GM23338 (cell line): ENCODE results near the gene OR1K1. TPM values are rescaled to one million over a fixed set of nuclear protein-coding genes. Genes with fewer than 3 reads are reported as not detected.

Experiments used
- ATAC-seq: fragments of 200-7000 bp; cut with Tn5 transposase; 3 replicates; pipeline ENCODE4 v1.9.1; 2020
- DNase-seq: peaks from one replicate; pipeline ENCODE4 v3.0.0-alpha.2; 2015; ENCODE audit warnings: low spot score
- H2AFZ ChIP-seq: fragments of 200-600 bp; sonication (generic); 2 replicates; pipeline ENCODE4 v1.8.0; 2016; ENCODE audit warnings: antibody characterized with exemption, mild to moderate bottlenecking, moderate library complexity
- H3F3A ChIP-seq: fragments of 200-600 bp; sonication (generic); replicated peaks from 2 replicates; pipeline ENCODE4 v1.8.0; 2017; ENCODE audit warnings: antibody characterized with exemption, mixed run types, low read depth
- H3K27ac ChIP-seq: fragments of 200-600 bp; sonication (generic); 2 replicates; pipeline ENCODE4 v1.6.1; 2016; ENCODE audit warnings: low read depth
- H3K27me3 ChIP-seq: fragments of 200-600 bp; sonication (generic); 2 replicates; pipeline ENCODE4 v1.8.0; 2016; ENCODE audit warnings: mild to moderate bottlenecking, mixed run types, moderate library complexity; ENCODE audit not compliant: insufficient read depth
- H3K36me3 ChIP-seq: fragments of 200-600 bp; sonication (generic); 2 replicates; pipeline ENCODE4 v1.8.0; 2016; ENCODE audit warnings: mild to moderate bottlenecking; ENCODE audit not compliant: insufficient read depth
- H3K4me1 ChIP-seq: fragments of 200-600 bp; sonication (generic); 2 replicates; pipeline ENCODE4 v1.8.0; 2016; ENCODE audit warnings: mild to moderate bottlenecking, moderate library complexity; ENCODE audit not compliant: insufficient read depth
- H3K4me2 ChIP-seq: fragments of 200-600 bp; sonication (generic); 2 replicates; pipeline ENCODE4 v1.7.1; 2017; ENCODE audit warnings: mixed run types
- H3K4me3 ChIP-seq: fragments of 200-600 bp; sonication (generic); 2 replicates; pipeline ENCODE4 v1.6.1; 2016; ENCODE audit warnings: mixed run types
- H3K79me2 ChIP-seq: fragments of 200-600 bp; sonication (generic); replicated peaks from 2 replicates; pipeline ENCODE4 v1.8.0; 2017; ENCODE audit warnings: mild to moderate bottlenecking; ENCODE audit not compliant: insufficient read depth
- H3K9me2 ChIP-seq: fragments of 200-600 bp; sonication (generic); 2 replicates; pipeline ENCODE4 v1.8.0; 2017; ENCODE audit not compliant: insufficient read depth
- H4K20me1 ChIP-seq: fragments of 200-600 bp; sonication (generic); replicated peaks from 2 replicates; pipeline ENCODE4 v1.8.0; 2017; ENCODE audit warnings: mild to moderate bottlenecking; ENCODE audit not compliant: insufficient read depth
- H3K27ac Mint-ChIP-seq: 2 replicates; pipeline ENCODE4 v1.8.0; 2020; ENCODE audit warnings: inconsistent platforms, mild to moderate bottlenecking, moderate library complexity, mixed read lengths
- H3K27me3 Mint-ChIP-seq: 3 replicates; pipeline ENCODE4 v1.8.0; 2022; ENCODE audit warnings: low read depth, mild to moderate bottlenecking, moderate library complexity, mixed read lengths, inconsistent platforms; ENCODE audit not compliant: insufficient read depth, poor library complexity
- H3K36me3 Mint-ChIP-seq: 3 replicates; pipeline ENCODE4 v1.8.0; 2021; ENCODE audit warnings: low read depth, mild to moderate bottlenecking, inconsistent platforms, moderate library complexity, mixed read lengths
- H3K4me1 Mint-ChIP-seq: 3 replicates; pipeline ENCODE4 v1.8.0; 2020; ENCODE audit warnings: mild to moderate bottlenecking, inconsistent platforms, mixed read lengths
- H3K4me3 Mint-ChIP-seq: 3 replicates; pipeline ENCODE4 v1.8.0; 2021; ENCODE audit warnings: moderate library complexity, mild to moderate bottlenecking, inconsistent platforms, mixed read lengths
- H3K9me3 Mint-ChIP-seq: 3 replicates; pipeline ENCODE4 v1.8.0; 2020; ENCODE audit warnings: moderate library complexity, mild to moderate bottlenecking, inconsistent platforms, mixed read lengths
- CREB1 ChIP-seq: fragments of 250-450 bp; sonication (Bioruptor Pico); IDR thresholded peaks from 2 replicates; pipeline ENCODE4 v1.5.0; 2020; ENCODE audit warnings: low read depth, mild to moderate bottlenecking, moderate library complexity
- EZH2 ChIP-seq: fragments of 200-600 bp; sonication (generic); IDR thresholded peaks from one replicate; pipeline ENCODE4 v1.8.0; 2017; ENCODE audit warnings: antibody characterized with exemption, mild to moderate bottlenecking, low read depth; ENCODE audit not compliant: unreplicated experiment
- EZH2phosphoT487 ChIP-seq: fragments of 200-600 bp; sonication (generic); IDR thresholded peaks from one replicate; pipeline ENCODE4 v1.8.1; 2018; ENCODE audit warnings: antibody characterized with exemption; ENCODE audit not compliant: unreplicated experiment
- JUNB ChIP-seq: IDR thresholded peaks from one replicate; pipeline ENCODE4 v1.6.1; 2016; ENCODE audit warnings: antibody characterized with exemption; ENCODE audit not compliant: unreplicated experiment
- NANOG ChIP-seq: IDR thresholded peaks from 2 replicates; pipeline ENCODE4 v1.6.1; 2016; ENCODE audit warnings: antibody characterized with exemption, borderline replicate concordance
- POLR2AphosphoS5 ChIP-seq: IDR thresholded peaks from 2 replicates; pipeline ENCODE4 v1.6.1; 2016; ENCODE audit warnings: antibody characterized with exemption, low read depth
- STAT1 ChIP-seq: IDR thresholded peaks from one replicate; pipeline ENCODE4 v1.6.1; 2016; ENCODE audit warnings: antibody characterized with exemption; ENCODE audit not compliant: unreplicated experiment
- ZNF114 ChIP-seq: fragments of 250-450 bp; sonication (Bioruptor Pico); IDR thresholded peaks from 2 replicates; pipeline ENCODE4 v1.5.0; 2020; ENCODE audit warnings: mild to moderate bottlenecking, moderate library complexity
- ZNF331 ChIP-seq: fragments of 250-450 bp; sonication (Bioruptor Pico); IDR thresholded peaks from 2 replicates; pipeline ENCODE4 v1.5.0; 2020; ENCODE audit warnings: low read depth, mild to moderate bottlenecking, moderate library complexity
- polyA plus RNA-seq: library from polyadenylated mRNA; unstranded; fragments of >200 nt; fragmentation: Nextera tagmentation; extraction: Ambion mirVana; gene quantifications from 2 replicates; pipeline ENCODE4 v1.2.1, GENCODE V29; 2016
- total RNA-seq: library from RNA; depleted of rRNA; stranded (reverse); fragments of >200 nt; shearing (Covaris generic); gene quantifications from 2 replicates; pipeline ENCODE4 v1.2.3, GENCODE V29; 2014
- TF ChIP-seq, protein P1 (sequence below), 2 experiments: fragments of 200-600 bp in 1 of 2; sonication (generic) in 1 of 2; conservative IDR thresholded peaks; 2 replicates each; pipeline versions ENCODE4 v1.5.1 to v1.6.1; 2016 to 2017; ENCODE audit warnings: antibody characterized with exemption in 2 of 2, low read depth in 2 of 2, mild to moderate bottlenecking in 2 of 2, moderate library complexity in 1 of 2
- TF ChIP-seq, protein P2 (sequence below): fragments of 250-450 bp; sonication (Bioruptor Pico); IDR thresholded peaks from 2 replicates; pipeline ENCODE4 v1.5.0; 2020; ENCODE audit warnings: mild to moderate bottlenecking, moderate library complexity
- TF ChIP-seq, protein P3 (sequence below): IDR thresholded peaks from 2 replicates; pipeline ENCODE4 v1.6.1; 2016; ENCODE audit warnings: antibody characterized with exemption
- TF ChIP-seq, protein P4 (sequence below): IDR thresholded peaks from one replicate; pipeline ENCODE4 v1.6.1; 2018; ENCODE audit warnings: antibody characterized with exemption; ENCODE audit not compliant: unreplicated experiment

Gene OR1K1
- total and polyA plus RNA-seq, 2 experiments from 2014 or later = not detected

DNA sequence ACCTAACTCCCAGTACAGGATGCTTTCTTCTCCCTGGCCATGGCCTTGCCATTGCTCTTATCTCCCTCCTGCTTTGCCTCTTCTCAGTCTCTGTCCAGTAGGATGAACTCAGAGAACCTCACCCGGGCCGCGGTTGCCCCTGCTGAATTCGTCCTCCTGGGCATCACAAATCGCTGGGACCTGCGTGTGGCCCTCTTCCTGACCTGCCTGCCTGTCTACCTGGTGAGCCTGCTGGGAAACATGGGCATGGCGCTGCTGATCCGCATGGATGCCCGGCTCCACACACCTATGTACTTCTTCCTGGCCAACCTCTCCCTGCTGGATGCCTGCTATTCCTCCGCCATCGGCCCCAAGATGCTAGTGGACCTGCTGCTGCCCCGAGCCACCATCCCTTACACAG is 11.1 kb upstream of the OR1K1 start, which contains the start of gene OR5C1:
OR5C1 (plus strand) TSS at position 103 of the 400 bp plus-strand sequence; CDS start at position 103, 0 bp downstream.
- H3K27me3 Mint-ChIP-seq = peaks cover 8% of the 10 kb centered on the region

More for the DNA sequence above, 11.1 kb upstream of the OR1K1 start, which contains the start of gene OR5C1:
- Histone ChIP-seq H3K4me2 (no peak within 1 kb of the TSS), H3K36me3 (no peaks in the 10 kb centered on the region), H3K4me3 (no peak within 1 kb of the TSS), H2AFZ (no peak within 1 kb of the TSS), H3K27ac (no peak within 1 kb of the TSS), H3K4me1 (no peaks in the 10 kb centered on the region), H3K27me3 (no peaks in the 10 kb centered on the region), H3K79me2 (no peaks in the 10 kb centered on the region), H3K9me2 (0 out of 2 replicates have a peak, but pooled peaks cover 2% of the 10 kb centered on the region), H3F3A (no peaks in the 10 kb centered on the region), H4K20me1 (no peaks in the 10 kb centered on the region)
- Mint-ChIP-seq H3K4me3 (no peak within 1 kb of the TSS), H3K4me1 (no peaks in the 10 kb centered on the region), H3K36me3 (peaks cover 12% of the 10 kb centered on the region), H3K9me3 (peaks cover 76% of the 10 kb centered on the region), H3K27ac (no peak within 1 kb of the TSS)
- no peak for ATAC-seq
- DNase-seq = no peak
- TF ChIP-seq ZNF331 (CRISPR knock-in tag) (no peak), JUNB (no peak), POLR2AphosphoS5 (no peak), EZH2 (no peak), ZNF114 (no peak), STAT1 (no peak), CREB1 (CRISPR knock-in tag) (no peak), EZH2phosphoT487 (no peak), NANOG (no peak)
- TF ChIP-seq, protein P1, sequence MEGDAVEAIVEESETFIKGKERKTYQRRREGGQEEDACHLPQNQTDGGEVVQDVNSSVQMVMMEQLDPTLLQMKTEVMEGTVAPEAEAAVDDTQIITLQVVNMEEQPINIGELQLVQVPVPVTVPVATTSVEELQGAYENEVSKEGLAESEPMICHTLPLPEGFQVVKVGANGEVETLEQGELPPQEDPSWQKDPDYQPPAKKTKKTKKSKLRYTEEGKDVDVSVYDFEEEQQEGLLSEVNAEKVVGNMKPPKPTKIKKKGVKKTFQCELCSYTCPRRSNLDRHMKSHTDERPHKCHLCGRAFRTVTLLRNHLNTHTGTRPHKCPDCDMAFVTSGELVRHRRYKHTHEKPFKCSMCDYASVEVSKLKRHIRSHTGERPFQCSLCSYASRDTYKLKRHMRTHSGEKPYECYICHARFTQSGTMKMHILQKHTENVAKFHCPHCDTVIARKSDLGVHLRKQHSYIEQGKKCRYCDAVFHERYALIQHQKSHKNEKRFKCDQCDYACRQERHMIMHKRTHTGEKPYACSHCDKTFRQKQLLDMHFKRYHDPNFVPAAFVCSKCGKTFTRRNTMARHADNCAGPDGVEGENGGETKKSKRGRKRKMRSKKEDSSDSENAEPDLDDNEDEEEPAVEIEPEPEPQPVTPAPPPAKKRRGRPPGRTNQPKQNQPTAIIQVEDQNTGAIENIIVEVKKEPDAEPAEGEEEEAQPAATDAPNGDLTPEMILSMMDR (conservative IDR thresholded peaks at IDR 0.05; ENCODE audit: low read depth in 2 of 2) = no peak
- TF ChIP-seq, protein P2, sequence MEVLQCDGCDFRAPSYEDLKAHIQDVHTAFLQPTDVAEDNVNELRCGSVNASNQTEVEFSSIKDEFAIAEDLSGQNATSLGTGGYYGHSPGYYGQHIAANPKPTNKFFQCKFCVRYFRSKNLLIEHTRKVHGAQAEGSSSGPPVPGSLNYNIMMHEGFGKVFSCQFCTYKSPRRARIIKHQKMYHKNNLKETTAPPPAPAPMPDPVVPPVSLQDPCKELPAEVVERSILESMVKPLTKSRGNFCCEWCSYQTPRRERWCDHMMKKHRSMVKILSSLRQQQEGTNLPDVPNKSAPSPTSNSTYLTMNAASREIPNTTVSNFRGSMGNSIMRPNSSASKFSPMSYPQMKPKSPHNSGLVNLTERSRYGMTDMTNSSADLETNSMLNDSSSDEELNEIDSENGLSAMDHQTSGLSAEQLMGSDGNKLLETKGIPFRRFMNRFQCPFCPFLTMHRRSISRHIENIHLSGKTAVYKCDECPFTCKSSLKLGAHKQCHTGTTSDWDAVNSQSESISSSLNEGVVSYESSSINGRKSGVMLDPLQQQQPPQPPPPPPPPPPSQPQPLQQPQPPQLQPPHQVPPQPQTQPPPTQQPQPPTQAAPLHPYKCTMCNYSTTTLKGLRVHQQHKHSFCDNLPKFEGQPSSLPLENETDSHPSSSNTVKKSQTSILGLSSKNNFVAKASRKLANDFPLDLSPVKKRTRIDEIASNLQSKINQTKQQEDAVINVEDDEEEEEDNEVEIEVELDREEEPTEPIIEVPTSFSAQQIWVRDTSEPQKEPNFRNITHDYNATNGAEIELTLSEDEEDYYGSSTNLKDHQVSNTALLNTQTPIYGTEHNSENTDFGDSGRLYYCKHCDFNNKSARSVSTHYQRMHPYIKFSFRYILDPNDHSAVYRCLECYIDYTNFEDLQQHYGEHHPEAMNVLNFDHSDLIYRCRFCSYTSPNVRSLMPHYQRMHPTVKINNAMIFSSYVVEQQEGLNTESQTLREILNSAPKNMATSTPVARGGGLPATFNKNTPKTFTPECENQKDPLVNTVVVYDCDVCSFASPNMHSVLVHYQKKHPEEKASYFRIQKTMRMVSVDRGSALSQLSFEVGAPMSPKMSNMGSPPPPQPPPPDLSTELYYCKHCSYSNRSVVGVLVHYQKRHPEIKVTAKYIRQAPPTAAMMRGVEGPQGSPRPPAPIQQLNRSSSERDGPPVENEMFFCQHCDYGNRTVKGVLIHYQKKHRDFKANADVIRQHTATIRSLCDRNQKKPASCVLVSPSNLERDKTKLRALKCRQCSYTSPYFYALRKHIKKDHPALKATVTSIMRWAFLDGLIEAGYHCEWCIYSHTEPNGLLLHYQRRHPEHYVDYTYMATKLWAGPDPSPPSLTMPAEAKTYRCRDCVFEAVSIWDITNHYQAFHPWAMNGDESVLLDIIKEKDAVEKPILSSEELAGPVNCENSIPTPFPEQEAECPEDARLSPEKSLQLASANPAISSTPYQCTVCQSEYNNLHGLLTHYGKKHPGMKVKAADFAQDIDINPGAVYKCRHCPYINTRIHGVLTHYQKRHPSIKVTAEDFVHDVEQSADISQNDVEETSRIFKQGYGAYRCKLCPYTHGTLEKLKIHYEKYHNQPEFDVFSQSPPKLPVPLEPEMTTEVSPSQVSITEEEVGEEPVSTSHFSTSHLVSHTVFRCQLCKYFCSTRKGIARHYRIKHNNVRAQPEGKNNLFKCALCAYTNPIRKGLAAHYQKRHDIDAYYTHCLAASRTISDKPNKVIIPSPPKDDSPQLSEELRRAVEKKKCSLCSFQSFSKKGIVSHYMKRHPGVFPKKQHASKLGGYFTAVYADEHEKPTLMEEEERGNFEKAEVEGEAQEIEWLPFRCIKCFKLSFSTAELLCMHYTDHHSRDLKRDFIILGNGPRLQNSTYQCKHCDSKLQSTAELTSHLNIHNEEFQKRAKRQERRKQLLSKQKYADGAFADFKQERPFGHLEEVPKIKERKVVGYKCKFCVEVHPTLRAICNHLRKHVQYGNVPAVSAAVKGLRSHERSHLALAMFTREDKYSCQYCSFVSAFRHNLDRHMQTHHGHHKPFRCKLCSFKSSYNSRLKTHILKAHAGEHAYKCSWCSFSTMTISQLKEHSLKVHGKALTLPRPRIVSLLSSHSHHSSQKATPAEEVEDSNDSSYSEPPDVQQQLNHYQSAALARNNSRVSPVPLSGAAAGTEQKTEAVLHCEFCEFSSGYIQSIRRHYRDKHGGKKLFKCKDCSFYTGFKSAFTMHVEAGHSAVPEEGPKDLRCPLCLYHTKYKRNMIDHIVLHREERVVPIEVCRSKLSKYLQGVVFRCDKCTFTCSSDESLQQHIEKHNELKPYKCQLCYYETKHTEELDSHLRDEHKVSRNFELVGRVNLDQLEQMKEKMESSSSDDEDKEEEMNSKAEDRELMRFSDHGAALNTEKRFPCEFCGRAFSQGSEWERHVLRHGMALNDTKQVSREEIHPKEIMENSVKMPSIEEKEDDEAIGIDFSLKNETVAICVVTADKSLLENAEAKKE (CRISPR knock-in tag) = no peak
- TF ChIP-seq, protein P3, sequence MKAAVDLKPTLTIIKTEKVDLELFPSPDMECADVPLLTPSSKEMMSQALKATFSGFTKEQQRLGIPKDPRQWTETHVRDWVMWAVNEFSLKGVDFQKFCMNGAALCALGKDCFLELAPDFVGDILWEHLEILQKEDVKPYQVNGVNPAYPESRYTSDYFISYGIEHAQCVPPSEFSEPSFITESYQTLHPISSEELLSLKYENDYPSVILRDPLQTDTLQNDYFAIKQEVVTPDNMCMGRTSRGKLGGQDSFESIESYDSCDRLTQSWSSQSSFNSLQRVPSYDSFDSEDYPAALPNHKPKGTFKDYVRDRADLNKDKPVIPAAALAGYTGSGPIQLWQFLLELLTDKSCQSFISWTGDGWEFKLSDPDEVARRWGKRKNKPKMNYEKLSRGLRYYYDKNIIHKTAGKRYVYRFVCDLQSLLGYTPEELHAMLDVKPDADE = no peak
- TF ChIP-seq, protein P4, sequence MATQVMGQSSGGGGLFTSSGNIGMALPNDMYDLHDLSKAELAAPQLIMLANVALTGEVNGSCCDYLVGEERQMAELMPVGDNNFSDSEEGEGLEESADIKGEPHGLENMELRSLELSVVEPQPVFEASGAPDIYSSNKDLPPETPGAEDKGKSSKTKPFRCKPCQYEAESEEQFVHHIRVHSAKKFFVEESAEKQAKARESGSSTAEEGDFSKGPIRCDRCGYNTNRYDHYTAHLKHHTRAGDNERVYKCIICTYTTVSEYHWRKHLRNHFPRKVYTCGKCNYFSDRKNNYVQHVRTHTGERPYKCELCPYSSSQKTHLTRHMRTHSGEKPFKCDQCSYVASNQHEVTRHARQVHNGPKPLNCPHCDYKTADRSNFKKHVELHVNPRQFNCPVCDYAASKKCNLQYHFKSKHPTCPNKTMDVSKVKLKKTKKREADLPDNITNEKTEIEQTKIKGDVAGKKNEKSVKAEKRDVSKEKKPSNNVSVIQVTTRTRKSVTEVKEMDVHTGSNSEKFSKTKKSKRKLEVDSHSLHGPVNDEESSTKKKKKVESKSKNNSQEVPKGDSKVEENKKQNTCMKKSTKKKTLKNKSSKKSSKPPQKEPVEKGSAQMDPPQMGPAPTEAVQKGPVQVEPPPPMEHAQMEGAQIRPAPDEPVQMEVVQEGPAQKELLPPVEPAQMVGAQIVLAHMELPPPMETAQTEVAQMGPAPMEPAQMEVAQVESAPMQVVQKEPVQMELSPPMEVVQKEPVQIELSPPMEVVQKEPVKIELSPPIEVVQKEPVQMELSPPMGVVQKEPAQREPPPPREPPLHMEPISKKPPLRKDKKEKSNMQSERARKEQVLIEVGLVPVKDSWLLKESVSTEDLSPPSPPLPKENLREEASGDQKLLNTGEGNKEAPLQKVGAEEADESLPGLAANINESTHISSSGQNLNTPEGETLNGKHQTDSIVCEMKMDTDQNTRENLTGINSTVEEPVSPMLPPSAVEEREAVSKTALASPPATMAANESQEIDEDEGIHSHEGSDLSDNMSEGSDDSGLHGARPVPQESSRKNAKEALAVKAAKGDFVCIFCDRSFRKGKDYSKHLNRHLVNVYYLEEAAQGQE = no peak
